ENCODE data around the gene CCL22.

CCL22 gene

DNA sequence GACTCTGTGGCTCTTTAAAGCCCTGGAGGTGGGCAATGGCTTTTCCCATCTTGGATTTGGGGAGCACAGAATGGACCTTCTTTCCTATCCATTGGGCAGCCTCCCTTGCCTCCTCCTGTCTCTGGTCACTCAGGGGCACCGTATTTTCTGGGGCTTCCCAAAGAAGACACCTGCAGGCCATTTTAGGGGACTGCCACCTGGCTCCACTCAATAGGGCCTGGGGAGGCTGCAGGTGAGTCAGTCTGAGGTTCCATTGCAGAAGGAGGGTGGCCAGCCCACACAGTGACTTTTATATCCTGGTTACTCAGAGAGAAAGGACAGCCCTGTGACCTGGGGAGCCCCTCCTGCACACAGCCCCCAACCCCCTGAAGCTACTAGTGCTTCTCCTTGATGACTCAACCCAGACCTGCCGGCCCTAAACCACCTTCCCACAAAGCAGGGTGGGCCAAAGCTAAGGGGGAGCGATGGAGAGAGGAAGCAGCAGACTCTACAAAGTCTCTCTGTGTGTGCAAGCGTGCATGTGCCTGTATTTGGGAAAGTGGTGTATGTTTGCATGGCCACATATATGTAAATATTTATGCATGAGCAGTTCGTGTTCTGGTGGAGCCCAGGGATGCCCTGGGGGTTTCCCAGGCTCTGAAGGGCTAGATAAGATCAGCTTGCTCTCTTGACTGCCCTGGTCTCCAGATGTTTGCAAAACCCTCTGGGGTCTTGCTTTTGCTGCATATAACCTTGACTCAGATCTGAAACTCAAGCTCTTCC lies 18.7 kb downstream of the CCL22 start:
- DNase-seq, result no peak

DNA sequence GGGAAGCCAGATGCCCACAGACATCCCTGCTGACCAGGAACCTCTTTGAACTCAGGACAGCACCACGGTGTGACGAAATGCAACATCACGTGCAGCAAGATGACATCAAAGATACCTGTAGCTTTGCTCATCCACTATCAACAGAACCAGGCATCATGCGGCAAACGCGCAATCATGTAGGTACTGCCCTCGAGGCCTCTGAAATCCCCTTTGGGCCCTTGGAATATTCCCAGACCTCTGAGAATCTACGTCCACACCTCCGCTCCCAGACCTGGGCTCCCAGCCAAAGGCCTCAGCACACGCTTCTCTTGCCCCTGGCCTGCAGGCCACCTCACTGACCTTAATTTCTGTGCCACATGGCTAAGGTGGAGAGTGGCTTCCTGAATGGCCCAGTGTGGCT lies 21.0 kb downstream of the CCL22 start:
- no peak for DNase-seq

DNA sequence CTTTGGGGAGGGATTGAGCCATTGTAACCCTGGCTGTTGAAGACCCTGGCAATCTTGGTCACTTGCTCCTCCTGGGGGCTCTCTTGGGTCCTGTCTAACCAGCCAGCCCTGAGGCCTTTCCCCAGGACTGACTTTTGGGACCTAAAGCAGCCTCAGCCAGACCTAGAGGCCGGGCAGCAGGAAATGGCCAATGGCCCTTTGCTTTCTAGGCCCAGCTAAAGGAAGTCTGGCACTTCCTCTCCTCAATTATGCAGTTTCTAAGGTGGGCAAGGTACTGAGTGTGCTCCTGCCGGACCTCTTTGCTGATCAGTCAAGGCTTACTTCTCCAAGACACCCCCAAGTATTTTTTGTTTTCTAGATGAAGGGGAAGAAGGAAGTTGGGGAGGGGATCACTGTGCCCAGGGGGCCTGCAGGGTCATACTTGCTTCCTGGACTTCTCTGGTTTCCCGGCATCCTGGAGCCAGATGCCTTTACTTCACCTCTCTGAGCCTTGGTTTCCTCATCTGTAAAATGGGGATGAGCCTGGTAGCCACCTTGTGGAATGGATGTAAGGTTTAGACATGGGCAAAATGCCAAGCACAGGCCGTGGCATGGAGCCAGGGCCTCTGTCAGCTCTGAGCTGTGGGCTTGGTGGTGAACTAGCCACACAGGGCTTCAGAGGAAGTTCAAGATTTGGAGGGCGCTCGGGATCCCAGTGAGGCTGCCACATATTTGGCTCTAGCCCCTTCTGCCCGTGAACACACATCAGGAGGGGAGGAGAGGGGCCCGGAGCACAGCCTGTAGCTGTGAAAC lies 22.3 kb downstream of the CCL22 start:
- no peak for DNase-seq

DNA sequence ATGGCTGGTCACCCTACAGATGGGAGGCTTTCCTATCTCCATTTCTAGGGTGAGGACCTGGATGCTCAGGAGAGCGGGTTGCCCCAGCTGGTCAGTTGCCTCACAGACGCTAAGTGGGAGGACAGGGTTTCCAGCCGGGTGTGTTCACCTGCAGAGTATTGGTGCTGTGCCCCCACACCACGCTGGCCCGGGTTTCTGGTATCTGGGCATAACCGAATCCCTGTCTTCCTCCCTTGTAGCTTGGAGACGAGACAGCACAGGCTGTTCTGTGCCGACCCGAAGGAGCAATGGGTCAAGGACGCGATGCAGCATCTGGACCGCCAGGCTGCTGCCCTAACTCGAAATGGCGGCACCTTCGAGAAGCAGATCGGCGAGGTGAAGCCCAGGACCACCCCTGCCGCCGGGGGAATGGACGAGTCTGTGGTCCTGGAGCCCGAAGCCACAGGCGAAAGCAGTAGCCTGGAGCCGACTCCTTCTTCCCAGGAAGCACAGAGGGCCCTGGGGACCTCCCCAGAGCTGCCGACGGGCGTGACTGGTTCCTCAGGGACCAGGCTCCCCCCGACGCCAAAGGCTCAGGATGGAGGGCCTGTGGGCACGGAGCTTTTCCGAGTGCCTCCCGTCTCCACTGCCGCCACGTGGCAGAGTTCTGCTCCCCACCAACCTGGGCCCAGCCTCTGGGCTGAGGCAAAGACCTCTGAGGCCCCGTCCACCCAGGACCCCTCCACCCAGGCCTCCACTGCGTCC lies 23.4 kb downstream of the CCL22 start:
- DNase-seq, result no peak

DNA sequence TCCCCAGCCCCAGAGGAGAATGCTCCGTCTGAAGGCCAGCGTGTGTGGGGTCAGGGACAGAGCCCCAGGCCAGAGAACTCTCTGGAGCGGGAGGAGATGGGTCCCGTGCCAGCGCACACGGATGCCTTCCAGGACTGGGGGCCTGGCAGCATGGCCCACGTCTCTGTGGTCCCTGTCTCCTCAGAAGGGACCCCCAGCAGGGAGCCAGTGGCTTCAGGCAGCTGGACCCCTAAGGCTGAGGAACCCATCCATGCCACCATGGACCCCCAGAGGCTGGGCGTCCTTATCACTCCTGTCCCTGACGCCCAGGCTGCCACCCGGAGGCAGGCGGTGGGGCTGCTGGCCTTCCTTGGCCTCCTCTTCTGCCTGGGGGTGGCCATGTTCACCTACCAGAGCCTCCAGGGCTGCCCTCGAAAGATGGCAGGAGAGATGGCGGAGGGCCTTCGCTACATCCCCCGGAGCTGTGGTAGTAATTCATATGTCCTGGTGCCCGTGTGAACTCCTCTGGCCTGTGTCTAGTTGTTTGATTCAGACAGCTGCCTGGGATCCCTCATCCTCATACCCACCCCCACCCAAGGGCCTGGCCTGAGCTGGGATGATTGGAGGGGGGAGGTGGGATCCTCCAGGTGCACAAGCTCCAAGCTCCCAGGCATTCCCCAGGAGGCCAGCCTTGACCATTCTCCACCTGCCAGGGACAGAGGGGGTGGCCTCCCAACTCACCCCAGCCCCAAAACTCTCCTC lies 24.1 kb downstream of the CCL22 start:
- no peak for DNase-seq

DNA sequence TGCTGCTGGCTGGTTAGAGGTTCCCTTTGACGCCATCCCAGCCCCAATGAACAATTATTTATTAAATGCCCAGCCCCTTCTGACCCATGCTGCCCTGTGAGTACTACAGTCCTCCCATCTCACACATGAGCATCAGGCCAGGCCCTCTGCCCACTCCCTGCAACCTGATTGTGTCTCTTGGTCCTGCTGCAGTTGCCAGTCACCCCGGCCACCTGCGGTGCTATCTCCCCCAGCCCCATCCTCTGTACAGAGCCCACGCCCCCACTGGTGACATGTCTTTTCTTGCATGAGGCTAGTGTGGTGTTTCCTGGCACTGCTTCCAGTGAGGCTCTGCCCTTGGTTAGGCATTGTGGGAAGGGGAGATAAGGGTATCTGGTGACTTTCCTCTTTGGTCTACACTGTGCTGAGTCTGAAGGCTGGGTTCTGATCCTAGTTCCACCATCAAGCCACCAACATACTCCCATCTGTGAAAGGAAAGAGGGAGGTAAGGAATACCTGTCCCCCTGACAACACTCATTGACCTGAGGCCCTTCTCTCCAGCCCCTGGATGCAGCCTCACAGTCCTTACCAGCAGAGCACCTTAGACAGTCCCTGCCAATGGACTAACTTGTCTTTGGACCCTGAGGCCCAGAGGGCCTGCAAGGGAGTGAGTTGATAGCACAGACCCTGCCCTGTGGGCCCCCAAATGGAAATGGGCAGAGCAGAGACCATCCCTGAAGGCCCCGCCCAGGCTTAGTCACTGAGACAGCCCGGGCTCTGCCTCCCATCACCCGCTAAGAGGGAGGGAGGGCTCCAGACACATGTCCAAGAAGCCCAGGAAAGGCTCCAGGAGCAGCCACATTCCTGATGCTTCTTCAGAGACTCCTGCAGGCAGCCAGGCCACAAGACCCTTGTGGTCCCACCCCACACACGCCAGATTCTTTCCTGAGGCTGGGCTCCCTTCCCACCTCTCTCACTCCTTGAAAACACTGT lies 25.0 kb downstream of the CCL22 start:
- DNase-seq, result no peak

DNA sequence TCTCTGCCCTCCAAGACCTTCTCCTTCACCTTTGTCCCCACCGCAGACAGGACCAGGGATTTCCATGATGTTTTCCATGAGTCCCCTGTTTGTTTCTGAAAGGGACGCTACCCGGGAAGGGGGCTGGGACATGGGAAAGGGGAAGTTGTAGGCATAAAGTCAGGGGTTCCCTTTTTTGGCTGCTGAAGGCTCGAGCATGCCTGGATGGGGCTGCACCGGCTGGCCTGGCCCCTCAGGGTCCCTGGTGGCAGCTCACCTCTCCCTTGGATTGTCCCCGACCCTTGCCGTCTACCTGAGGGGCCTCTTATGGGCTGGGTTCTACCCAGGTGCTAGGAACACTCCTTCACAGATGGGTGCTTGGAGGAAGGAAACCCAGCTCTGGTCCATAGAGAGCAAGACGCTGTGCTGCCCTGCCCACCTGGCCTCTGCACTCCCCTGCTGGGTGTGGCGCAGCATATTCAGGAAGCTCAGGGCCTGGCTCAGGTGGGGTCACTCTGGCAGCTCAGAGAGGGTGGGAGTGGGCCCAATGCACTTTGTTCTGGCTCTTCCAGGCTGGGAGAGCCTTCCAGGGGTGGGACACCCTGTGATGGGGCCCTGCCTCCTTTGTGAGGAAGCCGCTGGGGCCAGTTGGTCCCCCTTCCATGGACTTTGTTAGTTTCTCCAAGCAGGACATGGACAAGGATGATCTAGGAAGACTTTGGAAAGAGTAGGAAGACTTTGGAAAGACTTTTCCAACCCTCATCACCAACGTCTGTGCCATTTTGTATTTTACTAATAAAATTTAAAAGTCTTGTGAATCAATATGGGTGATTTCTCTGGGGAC lies 25.9 kb downstream of the CCL22 start:
- no peak for DNase-seq

DNA sequence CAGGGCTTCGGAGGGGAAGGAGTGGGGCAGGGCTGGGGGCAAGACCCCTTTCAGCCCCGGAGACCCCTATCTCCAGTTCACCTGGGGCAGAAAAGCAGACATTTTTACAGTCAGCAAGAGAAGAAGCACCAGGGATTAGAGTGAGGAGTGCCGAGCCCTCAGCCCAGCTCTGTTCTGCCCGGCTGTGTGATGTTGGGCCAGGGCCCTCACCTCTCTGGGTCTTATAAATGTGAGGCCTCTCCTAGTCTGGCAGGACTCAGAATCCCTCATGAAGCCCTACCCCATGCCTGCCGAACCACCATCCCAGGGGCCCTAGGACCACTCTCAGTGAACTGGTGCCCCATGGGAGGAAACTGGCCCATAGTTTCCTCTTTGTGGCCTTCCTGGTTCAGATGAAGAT lies 26.5 kb downstream of the CCL22 start:
- no peak for DNase-seq

DNA sequence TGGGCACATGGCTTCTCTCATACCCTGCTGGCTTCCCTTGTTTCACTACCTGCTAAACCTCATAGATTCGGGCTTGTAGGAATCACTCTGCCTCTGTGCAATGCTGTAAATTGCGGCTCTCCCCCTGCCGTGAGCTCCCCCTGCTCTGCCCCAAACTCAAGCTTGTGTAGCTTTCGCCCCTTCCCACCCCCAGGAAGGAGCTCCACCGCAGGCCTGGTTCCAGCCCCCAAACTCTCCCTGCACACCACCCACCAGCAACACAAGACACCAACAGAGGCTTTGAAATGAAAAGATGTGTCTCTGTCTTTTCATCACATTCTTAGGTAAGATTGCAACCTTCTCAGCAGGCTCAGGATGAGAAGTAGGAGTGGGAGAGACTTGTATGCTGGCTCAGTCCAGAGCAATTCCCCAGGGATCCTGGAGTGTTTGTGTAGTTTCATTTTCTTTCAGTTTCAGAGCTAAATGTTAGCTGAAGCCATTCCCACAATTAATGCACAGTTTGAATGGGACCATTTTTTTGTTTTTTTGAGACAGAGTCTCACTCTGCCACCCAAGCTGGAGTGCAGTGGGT lies 27.9 kb downstream of the CCL22 start:
- no peak for DNase-seq

DNA sequence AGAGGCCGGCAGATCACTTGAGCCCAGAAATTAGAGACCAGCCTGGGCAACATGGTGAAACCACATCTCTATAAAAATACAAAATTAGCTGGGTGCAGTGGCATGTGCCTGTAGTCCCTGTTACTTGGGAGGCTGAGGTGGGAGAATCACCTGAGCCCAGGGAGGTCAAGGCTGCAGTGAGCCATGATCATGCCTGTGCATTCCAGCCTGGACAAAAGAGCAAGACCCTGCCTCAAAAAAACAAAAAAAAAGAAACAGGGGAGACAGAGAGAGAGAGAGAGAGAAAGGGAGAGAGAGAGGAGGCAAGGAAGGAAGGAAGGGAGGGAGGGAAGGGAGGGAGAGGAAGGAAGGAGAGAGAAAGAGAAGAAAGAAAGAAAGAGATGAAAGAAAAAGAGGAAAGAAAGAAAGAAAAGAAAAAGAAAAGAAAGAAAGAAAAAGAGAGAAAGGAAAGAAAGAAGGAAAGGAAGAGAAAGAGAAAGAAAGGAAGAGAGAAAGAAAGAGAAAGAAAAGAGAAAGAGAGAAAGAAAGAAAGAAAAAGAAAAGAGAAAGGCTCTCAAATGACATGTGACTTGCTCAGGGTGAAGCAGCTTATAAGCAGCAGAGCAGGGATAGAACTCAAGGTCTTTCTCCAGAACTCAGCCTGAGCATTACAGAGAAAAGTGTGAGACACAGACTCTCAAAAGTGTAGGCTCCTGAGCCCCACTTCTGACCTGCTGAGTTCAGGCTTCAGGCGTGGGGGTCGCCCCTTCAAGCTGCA lies 29.2 kb downstream of the CCL22 start:
- no peak for DNase-seq

DNA sequence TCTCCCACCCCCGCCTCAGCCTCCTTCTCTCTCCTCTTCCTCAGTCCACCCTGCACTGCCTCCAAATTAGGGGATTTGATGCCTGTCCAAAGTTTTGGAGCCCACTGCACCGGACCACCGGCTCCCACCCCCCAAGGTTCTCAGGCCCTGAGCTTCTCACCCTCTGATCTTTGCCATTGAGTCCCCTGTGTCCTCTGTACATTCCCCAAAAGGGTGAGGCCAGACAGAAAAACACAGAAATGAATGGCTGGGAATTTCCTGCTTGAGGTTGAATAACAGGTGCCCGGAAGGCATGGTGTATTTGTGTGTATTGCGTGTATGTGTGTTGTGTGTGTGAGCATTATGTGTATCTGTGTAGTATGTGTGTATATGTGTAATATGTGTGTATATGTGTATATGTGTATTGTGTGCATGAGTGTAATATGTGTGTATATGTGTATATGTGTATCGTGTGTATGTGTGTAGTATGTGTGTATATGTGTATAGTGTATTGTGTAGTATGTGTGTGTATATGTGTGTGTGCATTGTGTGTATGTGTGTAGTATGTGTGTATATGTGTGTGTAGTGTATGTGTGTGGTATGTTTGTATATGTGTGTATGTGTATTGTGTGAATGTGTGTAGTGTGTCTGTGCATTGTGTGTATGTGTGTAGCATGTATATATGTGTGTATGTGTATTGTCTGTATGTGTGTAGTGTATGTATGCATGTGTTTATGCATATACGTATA lies 29.9 kb downstream of the CCL22 start:
- no peak for DNase-seq

DNA sequence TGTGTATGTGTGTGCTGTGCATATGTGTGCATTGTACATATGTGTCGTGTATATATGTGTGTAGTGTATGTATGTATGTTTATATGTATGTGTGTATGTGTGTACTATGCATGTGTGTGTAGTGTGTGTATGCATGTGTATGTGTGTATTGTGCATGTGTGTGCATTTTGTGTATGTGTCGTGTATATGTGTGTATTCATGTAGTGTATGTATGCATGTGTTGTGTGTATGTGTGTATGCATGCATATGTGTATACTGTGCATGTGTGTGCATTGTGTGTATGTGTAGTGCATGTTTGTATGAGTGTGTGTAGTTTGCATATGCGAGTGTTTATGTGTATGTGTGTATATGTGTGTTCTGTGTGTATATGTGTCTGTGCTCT lies 30.5 kb downstream of the CCL22 start:
- DNase-seq, result no peak

DNA sequence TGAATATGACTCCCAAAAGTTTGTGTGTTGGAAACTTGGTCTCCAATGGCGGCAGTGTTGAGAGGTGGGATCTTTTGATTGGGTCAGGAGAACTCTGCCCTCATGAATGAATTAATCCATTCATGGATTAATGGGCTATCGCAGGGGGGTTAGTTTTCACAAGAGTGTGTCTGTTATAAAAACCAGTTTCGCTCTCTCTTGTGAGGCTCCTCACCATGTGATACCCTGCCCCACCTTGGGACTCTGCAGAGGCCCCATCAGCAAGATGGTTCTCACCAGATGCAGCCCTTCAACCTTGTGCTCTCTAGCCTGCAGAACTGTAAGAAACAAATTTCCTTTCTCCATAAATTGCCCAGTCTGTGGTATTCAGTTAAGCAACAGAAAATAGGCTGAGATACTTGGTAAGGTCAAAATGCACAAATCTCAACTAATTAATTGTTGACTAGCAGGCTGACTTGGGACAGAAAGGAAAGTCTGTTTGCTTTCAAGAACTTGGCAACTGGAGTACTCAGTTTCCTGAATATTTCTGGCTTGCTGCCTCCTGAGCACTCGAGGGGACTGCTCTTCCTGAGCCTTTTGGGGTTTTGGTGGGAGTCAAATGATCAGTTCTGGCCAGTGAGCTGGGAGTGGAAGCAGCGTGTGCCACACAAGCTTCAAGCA lies 32.2 kb downstream of the CCL22 start:
- DNase-seq, result no peak

DNA sequence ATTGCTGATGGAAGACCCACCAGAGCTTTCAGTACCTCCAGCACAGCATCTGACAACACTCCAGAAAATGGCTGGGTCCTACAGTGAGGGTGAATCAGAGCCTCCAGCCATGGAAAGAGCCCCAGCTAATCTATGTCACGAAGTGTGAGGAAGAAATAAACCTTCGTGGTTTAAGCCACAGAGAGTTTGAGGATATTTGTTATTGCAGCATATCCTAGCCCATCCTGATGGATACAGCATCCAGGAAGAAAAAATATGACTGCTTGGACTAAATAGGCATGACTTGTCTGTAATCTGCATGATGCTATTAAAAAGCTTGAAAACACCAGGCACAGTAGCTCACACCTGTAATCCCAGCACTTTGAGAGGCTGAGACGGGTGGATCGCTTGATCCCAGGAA lies 32.7 kb downstream of the CCL22 start:
- no peak for DNase-seq

DNA sequence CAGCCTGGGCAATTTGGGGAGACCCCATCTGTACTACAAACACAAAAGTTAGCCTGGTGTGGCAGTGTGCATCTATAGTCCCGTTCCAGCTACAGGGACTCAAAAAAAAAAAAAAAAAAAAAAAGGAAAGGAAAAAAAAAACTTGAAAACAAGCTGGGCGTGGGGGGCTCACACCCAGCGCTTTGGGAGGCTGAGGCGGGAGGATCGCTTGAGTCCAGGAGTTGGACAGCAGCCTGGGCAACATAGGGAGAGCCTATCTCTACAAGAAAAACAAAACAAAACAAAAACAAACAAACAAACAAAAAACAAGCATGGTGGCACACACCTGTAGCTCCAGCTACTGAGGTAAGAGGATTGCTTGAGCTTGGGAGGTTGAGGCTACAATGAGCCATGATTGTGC lies 33.1 kb downstream of the CCL22 start:
- no peak for DNase-seq

DNA sequence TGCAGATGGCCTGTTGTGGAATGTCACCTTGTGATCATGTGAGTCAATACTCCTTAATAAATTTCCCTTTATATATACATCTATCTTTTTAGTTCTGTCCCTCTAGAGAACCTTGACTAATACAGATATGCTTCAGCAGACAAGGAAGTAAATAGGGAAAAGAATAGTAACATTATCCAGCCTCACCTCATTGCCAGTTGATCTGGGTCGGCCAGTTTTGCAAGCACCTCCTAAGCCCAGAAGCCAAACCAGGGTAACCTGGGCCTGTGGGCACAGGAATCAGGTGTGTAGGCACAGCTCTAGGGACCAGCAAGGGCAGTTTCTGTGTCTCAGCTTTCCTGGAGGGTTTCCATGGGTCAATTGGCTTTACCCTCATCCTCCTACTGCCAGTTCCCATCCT lies 34.1 kb downstream of the CCL22 start:
- no peak for DNase-seq

DNA sequence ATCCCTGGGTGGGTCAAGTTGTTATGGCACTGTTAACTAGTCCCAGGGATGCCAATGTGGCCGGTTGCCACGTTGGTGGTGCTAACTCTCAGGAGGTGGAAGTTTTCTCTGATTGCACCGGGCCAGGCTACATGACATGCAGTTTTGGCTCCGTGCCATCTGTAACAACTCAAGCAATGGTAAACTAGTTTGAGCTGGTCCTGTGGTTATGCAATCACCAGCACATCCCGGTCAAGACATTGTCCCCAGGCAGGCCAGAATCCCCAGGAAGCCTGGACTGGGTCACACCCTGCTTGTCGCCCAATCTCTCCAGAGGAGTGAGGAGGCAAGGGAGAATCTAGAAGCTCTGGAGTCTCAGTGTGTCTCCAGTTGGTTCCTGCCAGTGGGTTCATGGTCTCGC lies 35.9 kb downstream of the CCL22 start:
- no peak for DNase-seq

DNA sequence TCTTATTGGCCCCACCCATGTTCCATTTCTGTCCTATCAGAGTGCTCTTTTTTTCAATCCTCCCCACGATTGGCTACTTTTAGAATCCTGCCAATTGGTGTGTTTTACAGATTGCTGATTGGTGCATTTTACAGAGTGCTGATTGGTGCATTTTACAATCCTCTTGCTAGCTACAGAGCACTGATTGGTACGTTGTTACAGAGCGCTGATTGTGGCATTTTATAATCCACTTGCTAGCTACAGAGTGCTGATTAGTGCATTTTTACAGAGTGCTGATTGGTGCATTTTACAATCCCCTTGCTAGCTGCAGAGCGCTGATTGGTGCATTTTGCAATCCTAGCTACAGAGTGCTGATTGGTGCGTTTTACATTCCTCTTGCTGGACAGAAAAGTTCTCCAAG lies 36.4 kb downstream of the CCL22 start:
- no peak for DNase-seq

DNA sequence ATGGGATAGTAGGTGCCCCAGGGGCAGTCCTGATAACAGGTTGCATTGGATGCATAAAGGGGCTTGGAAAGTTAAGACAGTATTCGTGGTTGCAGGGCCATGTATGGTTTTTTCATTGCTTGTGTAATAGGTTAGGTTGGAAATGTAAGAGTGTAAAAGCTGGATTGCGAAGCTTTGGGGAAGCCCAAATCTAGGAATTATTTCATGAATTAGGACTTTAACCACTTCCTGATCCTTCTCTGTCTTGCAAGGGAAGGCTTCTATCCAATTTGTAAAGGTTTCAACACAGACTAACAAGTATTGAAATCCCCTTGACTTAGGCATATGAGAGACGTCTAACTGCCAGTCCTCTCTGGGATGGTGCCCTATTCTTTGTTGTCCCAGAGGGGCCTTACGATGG lies 38.2 kb downstream of the CCL22 start:
- DNase-seq, result no peak

Measured in activated CD4-positive, alpha-beta T cell treated with anti-CD3 and anti-CD28 coated beads for 1 hour (primary cell).